NCI-H1105 treated with DMSO at 0.1 percent for 48 hours (cell line): ENCODE measurements around the gene LHFPL5.

Experiments
- DNase-seq: peaks from one replicate; lab custom pipeline; 2025; lab: John Stamatoyannopoulos, UW

LHFPL5 gene

GRCh38 chr6:35856250-35856649, 51.1 kb downstream of the LHFPL5 start:
- no peak for DNase-seq

GRCh38 chr6:35857853-35858252, 52.7 kb downstream of the LHFPL5 start:
- DNase-seq: no peak

- DNase-seq: no peak
These were observed 54.2 kb downstream of the LHFPL5 start for GRCh38 chr6:35859367-35859766.
